Omental fat pad (tissue), 4 donors: Measurements from ENCODE around the gene ZNF581. TPM values are rescaled to one million over a fixed set of nuclear protein-coding genes. Genes with fewer than 3 reads are reported as not detected.

Source experiments
- ATAC-seq: fragments of 150-250 bp; one replicate; pipeline ENCODE4 v1.9.1; 2016; ENCODE audit warnings: mild to moderate bottlenecking, moderate library complexity; ENCODE audit not compliant: low FRiP score
- DNase-seq: peaks from one replicate; pipeline ENCODE4 v3.0.0-alpha.2; 2019; ENCODE audit warnings: low spot score
- total RNA-seq, 4 donors: library from RNA; depleted of rRNA; stranded (reverse); fragments of >200 nt; gene quantifications; one replicate each; pipeline ENCODE4 v1.1.0, GENCODE V29; 2016
- TF ChIP-seq, protein P1 (sequence below), 3 donors: fragments of 450-650 bp; IDR thresholded peaks; one replicate each; pipeline ENCODE4 v1.5.1; 2016 to 2017; ENCODE audit warnings: antibody characterized with exemption in 3 of 3, mild to moderate bottlenecking in 3 of 3, moderate library complexity in 2 of 3

The ZNF581 gene
- total RNA-seq, 4 donors from 2014 or later = 9.9 to 15.0 (median 11.9) TPM

DNA sequence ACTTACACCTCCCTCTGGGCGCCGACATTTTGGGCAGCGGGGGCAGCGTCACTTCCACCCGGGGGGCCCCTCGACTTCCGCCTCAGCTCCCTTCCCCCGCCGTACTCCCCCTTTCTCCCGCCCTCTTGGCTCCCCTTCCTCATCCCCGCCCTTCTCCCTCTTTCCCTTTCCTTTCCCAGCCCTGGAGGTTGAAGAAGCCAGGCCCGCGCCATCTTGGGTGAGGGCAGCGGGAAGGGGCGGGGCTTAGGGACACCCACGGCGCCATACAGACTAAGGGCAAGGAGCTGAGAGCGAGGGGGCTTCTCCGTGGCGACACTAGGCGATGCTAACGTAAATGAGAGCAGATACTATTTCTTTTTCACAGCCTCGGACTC is 44.0 kb upstream of the ZNF581 start, which contains the start of gene FIZ1:
TSS of gene FIZ1 (minus strand) at position 50 of the 374 bp plus-strand sequence. CDS start 1,652 bp downstream, outside the sequence.
- TF ChIP-seq, protein P1, sequence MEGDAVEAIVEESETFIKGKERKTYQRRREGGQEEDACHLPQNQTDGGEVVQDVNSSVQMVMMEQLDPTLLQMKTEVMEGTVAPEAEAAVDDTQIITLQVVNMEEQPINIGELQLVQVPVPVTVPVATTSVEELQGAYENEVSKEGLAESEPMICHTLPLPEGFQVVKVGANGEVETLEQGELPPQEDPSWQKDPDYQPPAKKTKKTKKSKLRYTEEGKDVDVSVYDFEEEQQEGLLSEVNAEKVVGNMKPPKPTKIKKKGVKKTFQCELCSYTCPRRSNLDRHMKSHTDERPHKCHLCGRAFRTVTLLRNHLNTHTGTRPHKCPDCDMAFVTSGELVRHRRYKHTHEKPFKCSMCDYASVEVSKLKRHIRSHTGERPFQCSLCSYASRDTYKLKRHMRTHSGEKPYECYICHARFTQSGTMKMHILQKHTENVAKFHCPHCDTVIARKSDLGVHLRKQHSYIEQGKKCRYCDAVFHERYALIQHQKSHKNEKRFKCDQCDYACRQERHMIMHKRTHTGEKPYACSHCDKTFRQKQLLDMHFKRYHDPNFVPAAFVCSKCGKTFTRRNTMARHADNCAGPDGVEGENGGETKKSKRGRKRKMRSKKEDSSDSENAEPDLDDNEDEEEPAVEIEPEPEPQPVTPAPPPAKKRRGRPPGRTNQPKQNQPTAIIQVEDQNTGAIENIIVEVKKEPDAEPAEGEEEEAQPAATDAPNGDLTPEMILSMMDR (IDR thresholded peaks at IDR 0.05) = no peak
- peak; percentile 91 for ATAC-seq
- peak; percentile 94 for DNase-seq

- ATAC-seq (peak; percentile 76), DNase-seq (peak; percentile 41)
- TF ChIP-seq, protein P1 (IDR thresholded peaks at IDR 0.05) = no peak
These were observed 43.4 kb upstream of the ZNF581 start, which contains the start of gene ZNF524 for GRCh38 chr19:55599842-55600661. Gene ZNF524, plus strand, starts transcription at chr19:55600288. Its CDS starts 1,825 bp downstream, at chr19:55602113.

- TF ChIP-seq, protein P1 (IDR thresholded peaks at IDR 0.05) = no peak
- DNase-seq = no peak
- no peak for ATAC-seq
These were observed 42.8 kb upstream of the ZNF581 start for GRCh38 chr19:55600662-55601028.

- TF ChIP-seq, protein P1 (IDR thresholded peaks at IDR 0.05) = no peak
- ATAC-seq = no peak
- no peak for DNase-seq
These were observed 42.4 kb upstream of the ZNF581 start for GRCh38 chr19:55601084-55601483.

DNA sequence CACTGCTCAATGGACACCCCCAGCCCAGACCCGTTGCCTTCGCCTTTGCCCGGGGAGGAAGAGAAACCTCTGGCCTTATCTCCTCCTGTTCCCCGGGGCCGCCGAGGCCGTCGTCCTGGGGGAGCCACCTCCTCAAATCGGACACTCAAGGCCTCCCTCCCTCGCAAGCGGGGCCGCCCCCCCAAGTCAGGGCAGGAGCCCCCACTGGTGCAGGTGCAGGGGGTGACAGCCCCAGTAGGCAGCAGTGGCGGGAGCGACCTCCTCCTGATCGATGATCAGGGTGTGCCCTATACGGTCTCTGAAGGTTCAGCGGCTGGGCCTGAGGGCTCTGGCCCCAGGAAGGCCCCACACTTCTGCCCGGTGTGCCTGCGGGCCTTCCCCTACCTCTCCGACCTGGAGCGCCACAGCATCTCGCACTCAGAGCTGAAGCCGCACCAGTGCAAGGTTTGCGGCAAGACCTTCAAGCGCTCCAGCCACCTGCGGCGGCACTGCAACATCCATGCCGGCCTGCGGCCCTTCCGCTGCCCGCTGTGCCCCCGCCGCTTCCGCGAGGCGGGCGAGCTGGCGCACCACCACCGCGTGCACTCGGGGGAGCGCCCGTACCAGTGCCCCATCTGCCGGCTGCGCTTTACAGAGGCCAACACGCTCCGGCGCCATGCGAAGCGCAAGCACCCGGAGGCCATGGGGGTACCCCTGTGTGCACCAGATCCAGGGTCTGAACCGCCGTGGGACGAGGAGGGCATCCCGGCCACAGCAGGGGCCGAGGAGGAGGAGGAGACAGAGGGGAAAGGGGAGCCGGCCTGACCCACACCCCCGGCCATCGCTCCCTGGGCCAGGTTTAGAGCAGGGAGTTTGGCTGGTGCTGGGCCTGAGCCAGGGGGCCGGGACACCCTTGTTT is 41.1 kb upstream of the ZNF581 start:
- ATAC-seq (no peak), DNase-seq (no peak)
- TF ChIP-seq, protein P1 (IDR thresholded peaks at IDR 0.05) = no peak

- TF ChIP-seq, protein P1 (IDR thresholded peaks at IDR 0.05) = no peak
- ATAC-seq (no peak), DNase-seq (no peak)
These were observed 40.3 kb upstream of the ZNF581 start for GRCh38 chr19:55603115-55603514.
